Measurements from ENCODE around the gene GGA2. TPM values are rescaled to one million over a fixed set of nuclear protein-coding genes. Genes with fewer than 3 reads are reported as not detected.
"Not testable (repeated sequence)": the region's sequence is repeated elsewhere in the genome, so short reads cannot be mapped to it uniquely, and the experiment has no call there.

The GGA2 gene
- total RNA-seq, 4 donors from 2014 or later = 19.4 to 53.8 (median 23.9) TPM

DNA sequence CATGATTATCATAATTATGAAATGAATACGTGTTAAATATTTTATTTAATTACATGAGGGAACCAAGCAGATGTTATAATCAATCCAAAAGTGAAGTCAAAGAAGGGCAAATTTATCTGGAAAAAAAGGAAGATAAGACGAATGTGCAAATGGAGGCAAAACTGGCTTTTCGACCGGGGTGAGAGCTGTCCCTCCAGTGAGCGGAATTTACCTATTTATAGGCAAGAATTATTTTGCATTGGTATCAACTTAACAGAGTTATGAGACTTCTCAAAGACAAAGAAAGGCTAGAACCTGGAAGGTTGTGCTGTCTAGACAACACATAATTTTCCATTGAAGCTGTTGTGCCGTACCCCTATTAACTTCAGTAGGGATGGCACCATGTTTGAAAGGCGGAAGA lies 1.4 kb upstream of the GGA2 start:
- no peak overlapping the region for H3K4me3 ChIP-seq
- TF ChIP-seq, protein P1, sequence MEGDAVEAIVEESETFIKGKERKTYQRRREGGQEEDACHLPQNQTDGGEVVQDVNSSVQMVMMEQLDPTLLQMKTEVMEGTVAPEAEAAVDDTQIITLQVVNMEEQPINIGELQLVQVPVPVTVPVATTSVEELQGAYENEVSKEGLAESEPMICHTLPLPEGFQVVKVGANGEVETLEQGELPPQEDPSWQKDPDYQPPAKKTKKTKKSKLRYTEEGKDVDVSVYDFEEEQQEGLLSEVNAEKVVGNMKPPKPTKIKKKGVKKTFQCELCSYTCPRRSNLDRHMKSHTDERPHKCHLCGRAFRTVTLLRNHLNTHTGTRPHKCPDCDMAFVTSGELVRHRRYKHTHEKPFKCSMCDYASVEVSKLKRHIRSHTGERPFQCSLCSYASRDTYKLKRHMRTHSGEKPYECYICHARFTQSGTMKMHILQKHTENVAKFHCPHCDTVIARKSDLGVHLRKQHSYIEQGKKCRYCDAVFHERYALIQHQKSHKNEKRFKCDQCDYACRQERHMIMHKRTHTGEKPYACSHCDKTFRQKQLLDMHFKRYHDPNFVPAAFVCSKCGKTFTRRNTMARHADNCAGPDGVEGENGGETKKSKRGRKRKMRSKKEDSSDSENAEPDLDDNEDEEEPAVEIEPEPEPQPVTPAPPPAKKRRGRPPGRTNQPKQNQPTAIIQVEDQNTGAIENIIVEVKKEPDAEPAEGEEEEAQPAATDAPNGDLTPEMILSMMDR (IDR thresholded peaks at IDR 0.05) = no peak
- TF ChIP-seq POLR2A (IDR thresholded peaks at IDR 0.05) = no peak
- 90 to 91% methylated on average over 7 of the region's 7 CpGs for WGBS, 2 donors
- intact Hi-C loops (cut with DNase I) = no loop called here
- no peaks in the 10 kb centered on the region for H3K27me3 ChIP-seq
- peaks cover 0 to 7% (median 0%) of the 10 kb centered on the region in 3 donors for H3K36me3 ChIP-seq
- DNase-seq = no peak
- no peak overlapping the region for H3K27ac ChIP-seq
- peaks cover 12 to 39% (median 17%) of the 10 kb centered on the region in 3 donors for H3K4me1 ChIP-seq
- no peaks in the 10 kb centered on the region for H3K9me3 ChIP-seq

DNA sequence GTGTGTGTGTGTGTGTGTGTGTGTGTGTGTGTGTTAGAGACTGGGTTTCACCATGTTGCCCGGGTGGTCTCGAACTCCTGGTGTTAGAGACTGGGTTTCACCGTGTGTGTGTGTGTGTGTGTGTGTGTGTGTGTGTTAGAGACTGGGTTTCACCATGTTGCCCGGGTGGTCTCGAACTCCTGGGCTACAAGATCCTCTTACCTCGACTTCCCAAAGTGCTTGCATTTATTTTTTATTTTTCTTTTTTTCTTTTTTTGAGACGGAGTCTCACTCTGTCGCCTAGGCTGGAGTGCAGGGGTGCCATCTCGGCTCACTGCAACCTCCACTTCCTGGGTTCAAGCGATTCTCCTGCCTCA lies 599 bp upstream of the GGA2 start:
- intact Hi-C loops (cut with DNase I); H3K27me3 ChIP-seq; H3K9me3 ChIP-seq; H3K36me3 ChIP-seq; DNase-seq: not testable (repeated sequence)
- 73 to 84% methylated on average over 6 to 9 of the region's 10 CpGs for WGBS, 2 donors
- peaks cover 18 to 48% (median 20%) of the 10 kb centered on the region in 3 donors for H3K4me1 ChIP-seq
- peak overlapping the region; percentile 67 to 98 (median 84) for H3K4me3 ChIP-seq
- H3K27ac ChIP-seq = peak overlapping the region; percentile 84 to 96 (median 88)

DNA sequence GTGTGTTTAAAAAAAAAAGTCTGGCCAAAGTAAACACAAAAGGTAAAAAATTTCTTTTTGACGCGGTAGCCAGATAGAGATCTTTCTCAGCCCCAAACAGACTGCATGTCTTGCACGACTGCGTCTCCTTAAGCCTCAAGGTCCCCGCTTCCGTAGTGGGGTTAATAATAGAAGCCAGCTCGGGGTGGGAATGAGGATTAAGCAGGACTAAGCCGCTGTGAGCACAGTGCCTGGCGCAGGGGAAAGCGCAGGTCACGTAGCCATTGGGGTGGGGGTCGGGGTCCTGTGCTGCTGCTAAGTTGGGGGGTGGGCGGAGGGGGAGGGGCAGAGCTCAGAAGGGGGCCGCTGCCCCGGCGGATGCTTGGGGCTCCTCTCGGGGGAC lies 521 bp downstream of the GGA2 start:
- WGBS, 2 donors = 0% methylated on average over 7 to 8 of the region's 17 CpGs
- Histone ChIP-seq H3K4me1 (peaks cover 27 to 59% (median 31%) of the 10 kb centered on the region in 3 donors), H3K9me3 (no peaks in the 10 kb centered on the region), H3K27me3 (no peaks in the 10 kb centered on the region), H3K4me3 (peak overlapping the region; percentile 67 to 98 (median 84)), H3K36me3 (peaks cover 0 to 7% (median 0%) of the 10 kb centered on the region in 3 donors), H3K27ac (peak overlapping the region; percentile 84 to 96 (median 88))
- TF ChIP-seq, protein P1 (IDR thresholded peaks at IDR 0.05) = no peak
- TF ChIP-seq POLR2A (IDR thresholded peaks at IDR 0.05) = no peak
- intact Hi-C loops (cut with DNase I) = no loop called here
- no peak for DNase-seq

DNA sequence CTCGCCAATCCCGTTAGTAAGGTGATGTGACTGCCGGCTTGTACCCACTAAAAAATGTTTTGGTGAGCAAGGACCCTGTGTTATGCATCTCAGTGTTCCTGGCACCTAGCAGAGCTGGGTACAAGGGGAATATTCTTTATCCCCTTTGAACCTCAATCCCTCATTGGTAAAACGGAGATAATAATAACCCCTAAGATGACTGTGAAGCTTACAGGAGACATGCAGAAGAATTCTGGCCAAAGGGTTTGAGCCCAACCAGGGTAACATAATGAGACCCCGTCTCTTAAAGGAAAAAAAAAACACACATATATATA lies 896 bp downstream of the GGA2 start:
- 0 to 3% methylated on average over 5 of the region's 5 CpGs for WGBS, 2 donors
- intact Hi-C loops (cut with DNase I) = no loop called here
- DNase-seq = no peak
- H3K27me3 ChIP-seq = no peaks in the 10 kb centered on the region
- no peak for TF ChIP-seq POLR2A (IDR thresholded peaks at IDR 0.05)
- TF ChIP-seq, protein P1 (IDR thresholded peaks at IDR 0.05) = no peak
- peak overlapping the region; percentile 72 to 96 (median 88) for H3K27ac ChIP-seq
- peaks cover 31 to 63% (median 35%) of the 10 kb centered on the region in 3 donors for H3K4me1 ChIP-seq
- H3K4me3 ChIP-seq = peak overlapping the region; percentile 67 to 98 (median 84)
- no peaks in the 10 kb centered on the region for H3K9me3 ChIP-seq
- H3K36me3 ChIP-seq = peaks cover 0 to 3% (median 0%) of the 10 kb centered on the region in 3 donors

DNA sequence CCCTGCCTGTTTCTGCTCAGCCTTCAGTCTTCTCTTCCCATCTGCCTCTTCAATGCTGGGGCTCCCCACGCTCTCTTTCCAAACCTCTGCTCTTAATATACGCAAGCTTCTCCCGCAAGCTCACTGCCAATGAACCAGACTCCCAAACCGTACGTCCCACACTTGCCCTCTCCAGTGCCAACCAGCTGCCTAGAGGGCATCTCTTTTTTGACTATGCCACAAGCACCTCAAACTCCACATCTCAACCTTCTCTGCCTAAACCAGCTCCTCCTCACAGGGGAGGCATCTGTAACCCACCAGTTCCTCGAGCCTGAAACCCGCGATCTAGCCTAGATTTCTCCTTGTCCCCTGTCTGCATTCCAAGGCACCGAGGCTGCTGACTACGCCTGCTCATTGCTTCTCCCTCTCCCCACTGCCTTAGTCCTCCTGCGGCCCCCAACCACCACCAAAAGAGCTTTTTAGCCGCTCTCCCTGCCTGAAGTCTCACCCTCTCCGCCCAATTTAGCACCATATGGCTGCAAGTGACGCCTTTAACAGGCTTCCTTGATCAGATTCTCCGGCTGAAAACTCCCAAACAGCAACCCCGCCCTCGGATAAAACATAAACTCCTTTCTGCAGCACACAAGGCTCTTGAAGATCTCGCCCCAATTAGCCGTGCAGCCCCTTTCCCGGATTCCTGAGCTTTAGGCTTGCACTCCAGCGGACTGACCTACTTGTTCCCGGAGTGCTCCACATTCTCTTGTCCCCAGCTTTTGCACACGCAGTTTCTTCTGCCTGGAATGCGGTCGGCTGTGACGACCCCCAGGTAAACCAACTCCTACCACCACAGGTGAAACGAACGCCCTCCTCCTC lies 1.5 kb downstream of the GGA2 start:
- Histone ChIP-seq H3K9me3 (no peaks in the 10 kb centered on the region), H3K4me3 (peak overlapping the region; percentile 67 to 98 (median 84)), H3K36me3 (no peaks in the 10 kb centered on the region), H3K27ac (peak overlapping the region; percentile 72 to 96 (median 88)), H3K27me3 (no peaks in the 10 kb centered on the region), H3K4me1 (peaks cover 37 to 68% (median 41%) of the 10 kb centered on the region in 3 donors)
- TF ChIP-seq POLR2A (IDR thresholded peaks at IDR 0.05) = no peak
- TF ChIP-seq, protein P1 (IDR thresholded peaks at IDR 0.05) = no peak
- intact Hi-C loops (cut with DNase I) = no loop called here
- 16 to 17% methylated on average over 26 to 27 of the region's 28 CpGs for WGBS, 2 donors
- DNase-seq = no peak

Data from esophagus squamous epithelium (tissue), 5 donors.